PC-3 (cell line): ENCODE results near the gene SH3PXD2A.
"Not testable (repeated sequence)": the region's sequence is repeated elsewhere in the genome, so short reads cannot be mapped to it uniquely, and the experiment has no call there.

Experiments
- EZH2 ChIP-seq: fragments of 300-600 bp; sonication (generic); IDR thresholded peaks from one replicate; pipeline ENCODE4 v1.6.1; 2017; ENCODE audit warnings: antibody characterized with exemption, mild to moderate bottlenecking, low read length; ENCODE audit not compliant: unreplicated experiment
- EZH2phosphoT487 ChIP-seq: fragments of 300-600 bp; sonication (generic); IDR thresholded peaks from 2 replicates; pipeline ENCODE4 v1.6.1; 2018; ENCODE audit warnings: mild to moderate bottlenecking, antibody characterized with exemption, low read length, borderline replicate concordance
- TF ChIP-seq, protein P1 (sequence below): fragments of 300-600 bp; sonication (generic); conservative IDR thresholded peaks from 2 replicates; pipeline ENCODE4 v1.5.1; 2017; ENCODE audit warnings: antibody characterized with exemption, low read depth, mild to moderate bottlenecking, low read length

DNA sequence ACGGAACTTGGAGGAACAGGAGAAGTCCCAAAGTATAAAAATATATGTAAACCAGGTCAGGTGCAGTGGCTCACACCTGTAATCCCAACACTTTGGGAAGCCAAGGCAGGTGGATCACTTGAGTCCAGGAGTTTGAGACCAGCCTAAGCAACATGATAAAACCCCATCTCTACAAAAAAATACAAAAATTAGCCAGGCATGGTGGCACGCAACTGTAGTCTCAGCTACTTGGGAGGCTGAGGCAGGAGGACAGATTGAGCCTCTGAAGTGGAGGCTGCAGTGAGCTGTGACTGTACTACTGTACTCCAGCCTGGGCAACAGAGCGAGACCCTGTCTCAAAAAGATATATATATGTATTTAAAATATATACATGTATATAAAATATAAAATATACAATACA is 95.1 kb downstream of the SH3PXD2A start:
- TF ChIP-seq, protein P1, sequence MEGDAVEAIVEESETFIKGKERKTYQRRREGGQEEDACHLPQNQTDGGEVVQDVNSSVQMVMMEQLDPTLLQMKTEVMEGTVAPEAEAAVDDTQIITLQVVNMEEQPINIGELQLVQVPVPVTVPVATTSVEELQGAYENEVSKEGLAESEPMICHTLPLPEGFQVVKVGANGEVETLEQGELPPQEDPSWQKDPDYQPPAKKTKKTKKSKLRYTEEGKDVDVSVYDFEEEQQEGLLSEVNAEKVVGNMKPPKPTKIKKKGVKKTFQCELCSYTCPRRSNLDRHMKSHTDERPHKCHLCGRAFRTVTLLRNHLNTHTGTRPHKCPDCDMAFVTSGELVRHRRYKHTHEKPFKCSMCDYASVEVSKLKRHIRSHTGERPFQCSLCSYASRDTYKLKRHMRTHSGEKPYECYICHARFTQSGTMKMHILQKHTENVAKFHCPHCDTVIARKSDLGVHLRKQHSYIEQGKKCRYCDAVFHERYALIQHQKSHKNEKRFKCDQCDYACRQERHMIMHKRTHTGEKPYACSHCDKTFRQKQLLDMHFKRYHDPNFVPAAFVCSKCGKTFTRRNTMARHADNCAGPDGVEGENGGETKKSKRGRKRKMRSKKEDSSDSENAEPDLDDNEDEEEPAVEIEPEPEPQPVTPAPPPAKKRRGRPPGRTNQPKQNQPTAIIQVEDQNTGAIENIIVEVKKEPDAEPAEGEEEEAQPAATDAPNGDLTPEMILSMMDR: not testable (repeated sequence)
- not testable (repeated sequence) for TF ChIP-seq EZH2phosphoT487, EZH2
